ENCODE data around the gene NOTCH1. TPM values are rescaled to one million over a fixed set of nuclear protein-coding genes. Genes with fewer than 3 reads are reported as not detected.

Gene NOTCH1
- total RNA-seq, 1 experiment from 2014 or later = 37.2 TPM

- DNase-seq (ENCODE audit: low spot score) = no peak
- intact Hi-C loops (cut with micrococcal nuclease; ENCODE audit: unreplicated experiment) = no loop called here
- ChIA-PET POLR2A (ENCODE audit: low non-redundant PET) (no interaction called here), CTCF (no interaction called here)
- TF ChIP-seq CTCF (conservative IDR thresholded peaks at IDR 0.05; ENCODE audit: low read depth, low read length) = no peak
- no peak for TF ChIP-seq EZH2 (IDR thresholded peaks at IDR 0.05; ENCODE audit: borderline replicate concordance, low read depth, low read length, poor library complexity, severe bottlenecking)
- no TSS peak for BruUV-seq (replicated peaks)
- Histone ChIP-seq H3K9me3 (ENCODE audit: low read depth, low read length, poor library complexity, severe bottlenecking) (no peaks in the 10 kb centered on the region), H3K4me1 (ENCODE audit: insufficient read depth, low read length, poor library complexity, severe bottlenecking) (peaks cover 26% of the 10 kb centered on the region), H3K27me3 (replicated peaks; ENCODE audit: insufficient read depth, low read depth, low read length, poor library complexity) (no peaks in the 10 kb centered on the region), H3K27ac (ENCODE audit: low read depth, low read length, poor library complexity, severe bottlenecking) (peak overlapping the region; percentile 47), H3K36me3 (ENCODE audit: insufficient read depth, low read length, poor library complexity, severe bottlenecking) (no peaks in the 10 kb centered on the region), H3K4me3 (ENCODE audit: low read depth, low read length, poor library complexity, severe bottlenecking) (no peak overlapping the region)
Observed at GRCh38 chr9:136550439-136551289, 4.8 kb upstream of the NOTCH1 start.

- H3K4me3 ChIP-seq (ENCODE audit: low read depth, low read length, poor library complexity, severe bottlenecking) = no peak overlapping the region
- no peak for DNase-seq (ENCODE audit: low spot score)
- CTCF ChIA-PET = interaction anchor here (0.6 kb wide), 1 partner anchor 122 kb away, joined by 8 read pairs; no protein-coding TSS in a partner anchor
- TF ChIP-seq EZH2 (IDR thresholded peaks at IDR 0.05; ENCODE audit: borderline replicate concordance, low read depth, low read length, poor library complexity, severe bottlenecking) (no peak), CTCF (conservative IDR thresholded peaks at IDR 0.05; ENCODE audit: low read depth, low read length) (no peak)
- no peak overlapping the region for H3K27ac ChIP-seq (ENCODE audit: low read depth, low read length, poor library complexity, severe bottlenecking)
- intact Hi-C loops (cut with micrococcal nuclease; ENCODE audit: unreplicated experiment) = loop anchor here (10.0 kb wide), 1 partner anchor 76 kb away; no protein-coding TSS in a partner anchor
- POLR2A ChIA-PET (ENCODE audit: low non-redundant PET) = no interaction called here
- no peaks in the 10 kb centered on the region for H3K9me3 ChIP-seq (ENCODE audit: low read depth, low read length, poor library complexity, severe bottlenecking)
- H3K4me1 ChIP-seq (ENCODE audit: insufficient read depth, low read length, poor library complexity, severe bottlenecking) = peaks cover 27% of the 10 kb centered on the region
- H3K36me3 ChIP-seq (ENCODE audit: insufficient read depth, low read length, poor library complexity, severe bottlenecking) = no peaks in the 10 kb centered on the region
- H3K27me3 ChIP-seq (replicated peaks; ENCODE audit: insufficient read depth, low read depth, low read length, poor library complexity) = no peaks in the 10 kb centered on the region
- no TSS peak for BruUV-seq (replicated peaks)
Observed at GRCh38 chr9:136549010-136549980, 3.4 kb upstream of the NOTCH1 start.

GRCh38 chr9:136547508-136548215 is 1.8 kb upstream of the NOTCH1 start:
- H3K36me3 ChIP-seq (ENCODE audit: insufficient read depth, low read length, poor library complexity, severe bottlenecking) = no peaks in the 10 kb centered on the region
- no peak overlapping the region for H3K27ac ChIP-seq (ENCODE audit: low read depth, low read length, poor library complexity, severe bottlenecking)
- H3K4me1 ChIP-seq (ENCODE audit: insufficient read depth, low read length, poor library complexity, severe bottlenecking) = peaks cover 44% of the 10 kb centered on the region
- no peaks in the 10 kb centered on the region for H3K27me3 ChIP-seq (replicated peaks; ENCODE audit: insufficient read depth, low read depth, low read length, poor library complexity)
- DNase-seq (ENCODE audit: low spot score) = no peak
- H3K4me3 ChIP-seq (ENCODE audit: low read depth, low read length, poor library complexity, severe bottlenecking) = no peak overlapping the region
- no TSS peak for BruUV-seq (replicated peaks)
- ChIA-PET CTCF (interaction anchor here (0.6 kb wide), 1 partner anchor 117 kb away, joined by 3 read pairs; no protein-coding TSS in a partner anchor), POLR2A (ENCODE audit: low non-redundant PET) (no interaction called here)
- TF ChIP-seq EZH2 (IDR thresholded peaks at IDR 0.05; ENCODE audit: borderline replicate concordance, low read depth, low read length, poor library complexity, severe bottlenecking) (no peak), CTCF (conservative IDR thresholded peaks at IDR 0.05; ENCODE audit: low read depth, low read length) (no peak)
- no peaks in the 10 kb centered on the region for H3K9me3 ChIP-seq (ENCODE audit: low read depth, low read length, poor library complexity, severe bottlenecking)
- intact Hi-C loops (cut with micrococcal nuclease; ENCODE audit: unreplicated experiment) = loop anchor here (10.0 kb wide), 1 partner anchor 77 kb away; no protein-coding TSS in a partner anchor

All from A673 (cell line).